Bone marrow (tissue), 2 donors: ENCODE measurements around the gene PSMC5.
"Not testable (repeated sequence)": the region's sequence is repeated elsewhere in the genome, so short reads cannot be mapped to it uniquely, and the experiment has no call there.

ENCODE experiments used
- DNase-seq, 2 donors: peaks; one replicate each; lab custom pipeline; 2025; lab: John Stamatoyannopoulos, UW

PSMC5 gene

GRCh38 chr17:63840591-63841349, 13.5 kb downstream of the PSMC5 start:
- DNase-seq: no peak

DNA sequence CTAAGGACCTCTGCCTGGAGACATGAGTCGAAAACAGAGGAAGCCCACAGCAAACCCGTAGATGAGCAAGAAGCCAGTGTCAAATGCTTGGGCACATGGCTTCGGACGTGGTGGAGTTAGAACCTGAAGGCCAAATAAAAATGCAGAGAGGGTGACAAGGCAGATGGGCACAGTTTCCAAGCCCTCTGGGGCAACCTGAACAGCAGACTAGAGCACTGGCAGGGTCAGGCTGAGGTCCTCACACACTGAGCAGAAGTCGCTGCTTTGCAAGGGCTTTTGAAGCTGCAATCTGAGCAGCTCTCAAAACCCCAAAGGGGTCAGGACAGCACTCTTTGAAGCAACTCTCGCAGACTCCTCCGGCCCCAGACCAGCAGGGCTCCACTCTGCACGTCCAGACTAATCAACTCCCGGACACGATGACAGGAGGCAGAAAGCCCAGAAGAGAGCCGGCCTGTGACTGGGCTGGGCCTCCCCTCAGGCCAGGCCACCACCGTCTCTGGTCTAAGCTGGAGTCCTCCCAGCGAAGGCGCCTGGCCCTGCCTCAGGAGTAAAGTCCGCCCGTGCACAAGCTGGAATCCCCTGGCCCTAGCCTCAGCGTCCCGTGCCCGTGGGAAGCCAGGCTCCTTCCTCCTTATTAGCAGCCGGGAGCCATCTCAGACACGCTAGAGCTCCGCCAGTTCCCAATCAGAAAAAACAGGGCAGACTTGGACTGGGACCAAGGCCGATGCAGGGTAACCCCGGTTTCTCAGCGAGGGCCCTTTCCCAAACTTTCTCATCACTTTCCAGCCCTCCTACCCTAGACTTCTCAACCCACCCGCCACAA, 14.3 kb downstream of the PSMC5 start:
- DNase-seq: peak in 1 of 2 donors; percentile 22

GRCh38 chr17:63842173-63842539, 14.9 kb downstream of the PSMC5 start:
- peak in 1 of 2 donors; percentile 43 for DNase-seq

DNA sequence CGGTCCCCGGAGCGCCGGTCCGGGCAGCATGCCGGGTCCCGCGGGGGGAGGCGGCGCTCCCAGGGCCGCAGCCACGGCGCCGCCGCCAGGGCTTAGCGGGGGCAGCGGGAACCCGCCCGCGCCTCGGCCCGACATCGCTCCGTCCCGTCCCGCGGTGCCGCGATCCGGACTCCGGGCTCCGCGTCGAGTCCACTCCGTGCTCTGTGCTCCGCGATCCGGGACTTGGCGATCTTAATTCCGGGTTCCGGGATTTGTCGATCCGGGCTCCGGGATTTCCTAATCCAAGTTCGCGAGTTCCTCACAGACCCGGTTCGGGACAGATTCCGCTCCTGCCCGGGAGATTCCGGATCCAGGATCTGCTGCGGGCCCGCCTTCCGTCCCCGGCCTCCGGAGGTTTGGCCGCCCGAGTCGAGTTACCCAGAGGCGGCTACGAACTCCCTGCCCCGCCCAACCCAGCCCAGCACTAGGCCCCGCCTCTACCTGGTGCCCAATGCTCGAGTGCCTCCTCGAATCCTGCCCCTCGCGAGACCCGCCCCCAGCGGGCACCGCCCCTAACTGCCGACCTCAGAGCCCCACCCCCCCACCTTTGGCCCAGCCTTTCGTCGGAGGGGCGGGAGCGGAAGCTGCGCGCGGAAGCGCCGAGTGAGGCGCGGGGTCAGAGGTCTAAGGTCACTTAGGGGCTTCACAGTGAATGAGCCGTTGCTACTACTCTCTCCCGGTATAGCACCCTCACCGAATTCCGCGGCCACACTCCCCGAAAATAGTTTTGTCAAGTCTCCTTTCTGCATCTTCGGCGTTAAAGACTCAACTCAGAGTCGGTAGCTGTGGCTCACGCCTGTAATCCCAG, 15.5 kb downstream of the PSMC5 start, which contains the start of gene SMARCD2:
Gene SMARCD2 (minus strand): TSS at position 146 of the 847 bp plus-strand sequence. CDS start 11 bp downstream, at position 135.
- peak; percentile 94 to 97 for DNase-seq

DNA sequence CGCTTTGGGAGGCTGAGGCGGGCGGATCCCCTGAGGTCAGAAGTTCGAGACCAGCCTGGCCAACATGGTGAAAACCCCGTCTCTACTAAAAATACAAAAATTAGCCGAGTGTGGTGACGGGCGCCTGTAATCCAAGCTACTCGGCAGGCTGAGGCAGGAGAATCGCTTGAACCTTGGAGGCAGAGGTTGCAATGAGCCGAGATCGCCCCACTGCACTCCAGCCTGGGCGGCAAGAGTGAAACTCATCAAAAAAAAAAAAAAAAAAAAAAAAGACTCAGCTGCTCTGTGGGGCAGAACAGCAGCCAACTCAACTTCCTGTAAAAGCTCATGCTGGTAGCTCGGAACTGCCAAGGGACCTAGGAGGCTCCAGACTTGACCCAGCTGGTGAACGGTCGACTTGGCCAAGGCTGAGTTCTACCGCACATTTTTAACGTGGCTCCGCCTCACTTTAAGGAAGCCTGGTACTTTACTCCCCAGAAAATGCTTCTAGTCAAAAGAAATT, 16.2 kb downstream of the PSMC5 start:
- DNase-seq: peak; percentile 2 to 58

- DNase-seq: no peak
These were observed 16.9 kb downstream of the PSMC5 start for GRCh38 chr17:63843910-63844677.

- DNase-seq: no peak
These were observed 18.3 kb downstream of the PSMC5 start for GRCh38 chr17:63845509-63845908.

GRCh38 chr17:63847525-63848249, 20.5 kb downstream of the PSMC5 start:
- no peak for DNase-seq

DNA sequence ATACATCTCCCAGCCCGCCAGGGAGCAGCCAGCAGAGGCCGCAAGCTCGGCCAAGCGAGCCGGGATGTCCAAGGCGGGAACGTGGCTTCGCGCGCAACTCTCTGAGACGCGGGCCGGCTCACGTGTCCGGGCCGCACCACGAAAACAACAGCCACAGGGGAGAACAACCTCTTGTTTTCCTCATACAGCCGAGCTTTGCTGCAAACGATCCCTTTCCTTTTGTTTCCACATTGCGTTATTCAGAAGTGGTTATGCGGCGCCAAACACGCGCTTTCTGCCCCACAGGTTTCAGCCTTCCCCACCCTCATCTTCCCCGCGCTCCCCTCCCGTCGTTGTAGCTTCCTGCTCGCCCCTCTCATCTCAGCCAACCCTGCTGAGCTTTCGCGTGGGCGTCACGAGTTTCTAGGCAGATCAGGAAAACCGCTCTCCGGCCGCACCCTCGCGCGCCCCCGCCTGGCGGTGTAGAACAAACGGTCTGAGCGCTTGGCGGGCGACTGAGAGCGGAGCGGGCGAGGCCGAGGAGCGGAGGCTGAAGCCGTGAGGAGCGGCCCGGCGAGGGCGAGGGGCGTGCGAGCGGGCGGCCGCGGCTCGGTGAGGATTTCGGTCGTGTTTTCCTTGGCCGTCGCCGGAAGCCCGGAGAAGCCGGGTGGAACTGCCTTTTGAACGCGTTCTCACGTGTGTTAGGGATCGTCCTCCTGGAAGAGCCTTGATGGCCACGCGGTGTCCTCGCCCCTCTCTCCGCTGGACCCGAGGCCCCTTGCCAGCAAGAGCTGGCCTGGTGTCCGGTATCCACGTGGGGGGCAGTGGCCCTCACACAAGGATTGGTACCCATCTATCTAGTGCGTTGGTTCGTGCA, 21.8 kb downstream of the PSMC5 start:
- peak; percentile 68 to 90 for DNase-seq

GRCh38 chr17:63850401-63850800, 23.2 kb downstream of the PSMC5 start:
- DNase-seq: no peak

- no peak for DNase-seq
These were observed 26.0 kb downstream of the PSMC5 start for GRCh38 chr17:63853260-63853659.

GRCh38 chr17:63854709-63855108, 27.5 kb downstream of the PSMC5 start:
- no peak for DNase-seq

DNA sequence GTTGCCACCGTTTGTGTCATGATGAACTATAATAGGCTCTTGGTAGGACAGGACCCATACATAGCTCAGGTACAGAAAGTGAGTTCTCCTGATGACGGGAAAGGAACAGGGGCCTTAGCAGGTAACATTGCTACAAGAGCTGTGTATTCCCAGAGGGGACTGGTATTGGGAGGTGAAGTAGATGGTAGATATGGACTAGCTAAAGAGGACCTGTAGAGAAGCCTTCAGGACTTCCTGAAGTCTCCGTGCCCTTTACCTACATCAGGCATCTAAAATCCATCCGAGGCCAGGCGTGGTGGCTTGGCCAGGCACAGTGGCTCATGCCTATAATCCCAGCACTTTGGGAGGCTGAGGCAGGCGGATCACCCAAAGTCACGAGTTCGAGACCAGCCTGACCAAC, 28.0 kb downstream of the PSMC5 start:
- no peak for DNase-seq

- DNase-seq: not testable (repeated sequence)
These were observed 29.2 kb downstream of the PSMC5 start for GRCh38 chr17:63856425-63856824.

DNA sequence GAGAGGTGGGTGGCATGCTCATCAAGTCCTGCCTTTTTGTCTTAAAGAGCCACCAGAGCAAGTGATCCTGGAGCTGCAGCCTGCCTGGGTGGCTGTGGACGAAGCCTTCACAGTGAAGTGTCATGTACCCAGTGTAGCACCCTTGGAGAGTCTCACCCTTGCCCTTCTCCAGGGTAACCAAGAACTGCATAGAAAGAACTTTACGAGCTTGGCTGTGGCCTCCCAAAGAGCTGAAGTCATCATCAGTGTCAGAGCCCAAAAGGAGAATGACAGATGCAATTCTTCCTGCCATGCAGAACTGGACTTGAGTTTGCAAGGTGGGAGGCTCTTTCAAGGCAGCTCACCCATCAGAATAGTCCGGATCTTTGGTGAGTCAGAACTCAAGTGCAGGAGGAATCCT, 32.0 kb downstream of the PSMC5 start:
- no peak for DNase-seq

DNA sequence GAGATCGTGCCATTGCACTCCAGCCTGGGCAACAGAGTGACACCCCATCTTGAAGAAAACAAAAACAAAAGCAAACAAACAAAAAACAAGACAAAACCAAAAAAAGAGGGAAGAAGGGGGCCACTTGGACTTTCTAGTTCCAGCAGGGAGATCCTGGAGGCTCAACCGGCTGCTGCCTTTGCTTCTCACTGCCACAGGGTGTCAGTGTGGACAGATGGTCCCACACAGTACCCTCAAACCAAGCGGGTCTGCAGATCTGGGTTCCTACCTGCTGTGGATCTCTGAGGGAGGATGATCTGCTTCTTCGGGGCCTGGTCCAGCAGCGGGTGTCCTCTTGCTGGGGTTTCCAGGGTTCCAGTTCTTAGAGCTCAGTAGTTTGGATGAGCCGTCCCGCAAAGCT, 39.4 kb downstream of the PSMC5 start:
- DNase-seq: not testable (repeated sequence)

DNA sequence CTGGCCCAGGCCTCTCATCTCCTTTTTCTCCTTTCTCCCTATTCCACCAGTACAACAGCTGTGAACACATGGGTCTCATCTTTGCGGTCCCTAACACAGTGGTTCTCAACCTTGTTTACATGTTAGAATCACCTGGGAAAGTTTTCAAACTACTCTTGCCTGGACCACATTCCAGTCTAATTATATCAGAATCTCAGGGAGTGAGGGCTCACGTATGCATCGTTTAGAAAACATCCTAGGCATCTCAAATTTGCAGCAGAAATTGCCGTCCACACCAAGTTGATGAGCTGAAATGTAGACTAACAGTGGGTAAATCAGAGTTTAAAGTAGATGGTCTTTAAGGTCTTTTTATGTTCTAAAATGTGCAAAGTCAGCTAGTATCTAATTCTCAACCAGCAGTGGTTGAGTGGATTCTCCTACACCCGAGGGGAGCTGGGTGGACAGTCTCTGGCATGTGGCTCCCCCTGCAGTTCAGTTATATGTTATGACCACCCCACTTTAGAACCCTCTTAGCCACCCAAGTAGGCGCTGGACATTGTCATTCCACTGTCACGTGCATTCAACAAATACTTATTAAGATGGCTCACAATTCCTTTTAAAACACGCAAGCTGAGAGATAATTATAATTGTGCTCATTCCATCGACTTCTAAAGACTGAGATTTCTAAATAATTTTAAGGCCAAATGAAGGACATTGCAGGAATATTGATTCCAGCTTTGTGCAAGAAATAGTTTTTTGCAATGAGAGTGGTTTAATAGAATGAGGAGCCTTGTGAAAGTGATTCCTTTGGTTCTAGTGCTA, 42.5 kb downstream of the PSMC5 start:
- DNase-seq: not testable (repeated sequence)

DNA sequence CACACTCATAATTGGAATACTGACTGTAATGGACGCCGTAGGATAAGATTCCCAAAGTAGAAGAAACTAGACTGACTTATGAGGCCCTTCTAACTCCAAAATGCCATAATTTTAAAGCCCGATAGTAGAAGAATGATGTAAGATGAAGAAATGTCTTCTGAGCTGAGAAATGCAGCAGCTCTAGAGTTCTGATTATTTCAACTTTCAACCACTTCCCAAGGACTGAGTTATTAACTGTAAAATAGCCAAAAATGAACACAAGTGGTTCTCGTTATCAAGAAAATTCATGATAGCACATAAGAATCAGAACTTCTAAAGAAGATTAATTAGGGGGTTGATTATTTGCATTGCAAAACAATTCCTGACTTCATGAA, 43.0 kb downstream of the PSMC5 start:
- DNase-seq: not testable (repeated sequence)
